Prostate gland (tissue), 2 donors: ENCODE data around the gene ZNF219. TPM values are rescaled to one million over a fixed set of nuclear protein-coding genes. Genes with fewer than 3 reads are reported as not detected.
A peak's percentile ranks its signal among the peaks of the same experiment; 100 is the strongest.

Experiments used
- DNase-seq: peaks from one replicate; pipeline ENCODE4 v3.0.0-alpha.2; 2019; ENCODE audit warnings: low spot score
- H3K27ac ChIP-seq, 2 donors: fragments of 200-600 bp; sonication (generic); 2 replicates each; pipeline ENCODE4 v1.5.1; 2017 to 2019
- H3K27me3 ChIP-seq: fragments of 200-600 bp; sonication (generic); replicated peaks from 2 replicates; pipeline ENCODE4 v1.5.1; 2019; ENCODE audit not compliant: insufficient read depth
- H3K36me3 ChIP-seq, 2 donors: fragments of 200-600 bp; sonication (generic); 1 replicate in 1 of 2; 2 replicates in 1 of 2; pipeline versions ENCODE4 v1.5.1 to v1.8.1; 2017 to 2019
- H3K4me1 ChIP-seq: fragments of 200-600 bp; sonication (generic); replicated peaks from 2 replicates; pipeline ENCODE4 v1.5.1; 2019
- H3K4me3 ChIP-seq, 2 donors: fragments of 200-600 bp; sonication (generic); 2 replicates each; pipeline ENCODE4 v1.5.1; 2017 to 2019
- H3K9me3 ChIP-seq: fragments of 200-600 bp; sonication (generic); 2 replicates; pipeline ENCODE4 v1.5.1; 2017
- POLR2A ChIP-seq: fragments of 450-650 bp; IDR thresholded peaks from one replicate; pipeline ENCODE4 v1.6.1; 2016; ENCODE audit warnings: antibody characterized with exemption, mild to moderate bottlenecking
- POLR2AphosphoS5 ChIP-seq: sonication (generic); formaldehyde crosslinking; IDR thresholded peaks from one replicate; pipeline ENCODE4 v1.6.1; 2017; ENCODE audit warnings: antibody characterized with exemption
- WGBS: methylation state at CpG from one replicate; pipeline ENCODE4 v1.1.5; 2018; 5-methylcytosine and 5-hydroxymethylcytosine counted together
- intact Hi-C: fragments of 100-400 bp; cut with DNase I; formaldehyde crosslinking; loops from one replicate; pipeline ENCODE4 v1.14.2; 2022
- total RNA-seq, 2 donors: library from RNA; depleted of rRNA; stranded (reverse); fragments of >200 nt; gene quantifications; one replicate each; pipeline ENCODE4 v1.1.0, GENCODE V29; 2016
- TF ChIP-seq, protein P1 (sequence below), 4 experiments: fragments of 200-600 bp in 2 of 4; fragments of 450-650 bp in 2 of 4; sonication (generic) in 2 of 4; IDR thresholded peaks; 1 replicate in 3 of 4; 2 replicates in 1 of 4; pipeline ENCODE4 v1.5.1; 2016 to 2019; ENCODE audit warnings: antibody characterized with exemption in 4 of 4, mild to moderate bottlenecking in 2 of 4, moderate library complexity in 2 of 4

The ZNF219 gene
- total RNA-seq, 2 donors from 2014 or later: 56.8 to 89.8 TPM

GRCh38 chr14:21106498-21107282 is 8.2 kb upstream of the ZNF219 start:
- TF ChIP-seq, protein P1, sequence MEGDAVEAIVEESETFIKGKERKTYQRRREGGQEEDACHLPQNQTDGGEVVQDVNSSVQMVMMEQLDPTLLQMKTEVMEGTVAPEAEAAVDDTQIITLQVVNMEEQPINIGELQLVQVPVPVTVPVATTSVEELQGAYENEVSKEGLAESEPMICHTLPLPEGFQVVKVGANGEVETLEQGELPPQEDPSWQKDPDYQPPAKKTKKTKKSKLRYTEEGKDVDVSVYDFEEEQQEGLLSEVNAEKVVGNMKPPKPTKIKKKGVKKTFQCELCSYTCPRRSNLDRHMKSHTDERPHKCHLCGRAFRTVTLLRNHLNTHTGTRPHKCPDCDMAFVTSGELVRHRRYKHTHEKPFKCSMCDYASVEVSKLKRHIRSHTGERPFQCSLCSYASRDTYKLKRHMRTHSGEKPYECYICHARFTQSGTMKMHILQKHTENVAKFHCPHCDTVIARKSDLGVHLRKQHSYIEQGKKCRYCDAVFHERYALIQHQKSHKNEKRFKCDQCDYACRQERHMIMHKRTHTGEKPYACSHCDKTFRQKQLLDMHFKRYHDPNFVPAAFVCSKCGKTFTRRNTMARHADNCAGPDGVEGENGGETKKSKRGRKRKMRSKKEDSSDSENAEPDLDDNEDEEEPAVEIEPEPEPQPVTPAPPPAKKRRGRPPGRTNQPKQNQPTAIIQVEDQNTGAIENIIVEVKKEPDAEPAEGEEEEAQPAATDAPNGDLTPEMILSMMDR (IDR thresholded peaks at IDR 0.05): peak; percentile 59 to 90 (median 79)
- TF ChIP-seq POLR2A: no peak
- peak; percentile 56 for TF ChIP-seq POLR2AphosphoS5
- no peak overlapping the region for H3K27ac ChIP-seq
- no peaks in the 10 kb centered on the region for H3K9me3 ChIP-seq
- DNase-seq: peak; percentile 79
- H3K4me3 ChIP-seq: no peak overlapping the region
- intact Hi-C loops: loop anchor here (10.0 kb wide), 1 partner anchor 278 kb away; the partner anchor contains the start of gene SUPT16H
- 14% methylated on average over 11 of the region's 11 CpGs for WGBS
- H3K4me1 ChIP-seq: peaks cover 12% of the 10 kb centered on the region
- H3K36me3 ChIP-seq: no peaks in the 10 kb centered on the region
- H3K27me3 ChIP-seq: no peaks in the 10 kb centered on the region

DNA sequence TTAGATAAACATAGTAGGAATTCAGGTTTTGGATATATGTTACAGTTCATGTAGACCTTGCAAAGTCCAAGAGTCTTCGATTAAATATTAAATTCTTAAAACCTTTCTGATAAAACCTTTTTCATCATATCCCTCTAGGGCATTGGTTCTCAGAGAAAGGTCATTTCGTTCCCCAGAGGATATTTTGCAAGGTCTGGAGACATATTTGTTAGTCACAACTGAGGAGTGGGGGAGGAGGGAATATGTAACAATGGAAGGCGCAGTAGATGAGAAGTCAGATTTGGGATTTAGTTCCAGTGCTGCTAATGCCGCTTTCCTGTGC is 7.7 kb upstream of the ZNF219 start:
- 43% methylated on average over 4 of the region's 4 CpGs for WGBS
- Histone ChIP-seq H3K36me3 (no peaks in the 10 kb centered on the region), H3K4me3 (no peak overlapping the region), H3K9me3 (no peaks in the 10 kb centered on the region), H3K27ac (no peak overlapping the region), H3K4me1 (peaks cover 12% of the 10 kb centered on the region), H3K27me3 (no peaks in the 10 kb centered on the region)
- DNase-seq: no peak
- TF ChIP-seq POLR2AphosphoS5 (no peak), POLR2A (no peak)
- TF ChIP-seq, protein P1 (IDR thresholded peaks at IDR 0.05): no peak
- intact Hi-C loops: loop anchor here (10.0 kb wide), 1 partner anchor 279 kb away; the partner anchor contains the start of gene SUPT16H

GRCh38 chr14:21105095-21105494 is 6.6 kb upstream of the ZNF219 start:
- 77% methylated on average over 8 of the region's 8 CpGs for WGBS
- Histone ChIP-seq H3K4me3 (no peak overlapping the region), H3K36me3 (no peaks in the 10 kb centered on the region), H3K4me1 (peaks cover 12% of the 10 kb centered on the region), H3K9me3 (no peaks in the 10 kb centered on the region), H3K27ac (peak overlapping the region; percentile 93 to 99), H3K27me3 (no peaks in the 10 kb centered on the region)
- TF ChIP-seq, protein P1 (IDR thresholded peaks at IDR 0.05): no peak
- no peak for TF ChIP-seq POLR2AphosphoS5
- TF ChIP-seq POLR2A: no peak
- intact Hi-C loops: loop anchor here (2.0 to 10.0 kb wide), 2 partner anchors 34 to 280 kb away; partner anchors contain the start of genes ARHGEF40 and SUPT16H
- DNase-seq: no peak

DNA sequence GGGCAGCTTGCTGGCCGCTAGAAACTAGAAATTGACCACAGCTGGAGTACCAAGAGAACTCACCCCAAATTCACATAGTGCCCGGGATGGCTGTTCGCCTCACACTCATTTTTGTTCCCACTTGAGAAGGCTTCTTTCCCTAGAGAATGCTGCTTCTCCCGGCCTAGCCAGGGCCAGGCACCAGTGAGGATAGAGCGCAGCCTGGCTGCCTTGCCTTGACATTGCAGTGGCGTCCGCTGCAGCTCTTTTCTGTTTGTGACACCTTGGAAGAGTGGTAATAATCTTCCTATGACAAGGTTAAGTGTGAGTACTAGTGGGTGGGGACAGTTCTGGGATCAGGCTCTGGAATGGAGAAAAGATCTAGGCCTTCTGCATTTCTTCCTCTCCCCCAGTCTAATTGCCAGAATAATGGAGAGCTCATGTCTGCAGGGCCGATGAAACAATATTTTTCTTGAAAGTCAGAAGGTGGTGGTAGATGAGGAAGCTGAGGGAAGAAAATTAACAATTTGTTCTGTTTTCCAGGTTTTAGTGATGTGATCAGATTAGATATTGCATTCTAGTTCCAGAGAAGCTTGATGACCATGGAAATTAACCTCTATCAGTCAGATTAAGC is 6.1 kb upstream of the ZNF219 start:
- intact Hi-C loops: loop anchor here (1.0 to 10.0 kb wide), 4 partner anchors 12 to 422 kb away; partner anchors contain the start of genes ARHGEF40, RNASE4 and SUPT16H
- no peaks in the 10 kb centered on the region for H3K9me3 ChIP-seq
- H3K27me3 ChIP-seq: no peaks in the 10 kb centered on the region
- 1% methylated on average over 8 of the region's 8 CpGs for WGBS
- H3K4me3 ChIP-seq: peak overlapping the region; percentile 61 to 73
- DNase-seq: peak; percentile 71
- H3K4me1 ChIP-seq: peaks cover 12% of the 10 kb centered on the region
- TF ChIP-seq POLR2AphosphoS5 (no peak), POLR2A (no peak)
- TF ChIP-seq, protein P1 (IDR thresholded peaks at IDR 0.05): peak; percentile 90 to 98 (median 96)
- no peaks in the 10 kb centered on the region for H3K36me3 ChIP-seq
- H3K27ac ChIP-seq: peak overlapping the region; percentile 93 to 99
